ENCODE data around the gene MYO1F. TPM values are rescaled to one million over a fixed set of nuclear protein-coding genes. Genes with fewer than 3 reads are reported as not detected.

MYO1F gene
- total and polyA plus RNA-seq, 4 donors = 4.5 to 19.3 (median 11.6) TPM

DNA sequence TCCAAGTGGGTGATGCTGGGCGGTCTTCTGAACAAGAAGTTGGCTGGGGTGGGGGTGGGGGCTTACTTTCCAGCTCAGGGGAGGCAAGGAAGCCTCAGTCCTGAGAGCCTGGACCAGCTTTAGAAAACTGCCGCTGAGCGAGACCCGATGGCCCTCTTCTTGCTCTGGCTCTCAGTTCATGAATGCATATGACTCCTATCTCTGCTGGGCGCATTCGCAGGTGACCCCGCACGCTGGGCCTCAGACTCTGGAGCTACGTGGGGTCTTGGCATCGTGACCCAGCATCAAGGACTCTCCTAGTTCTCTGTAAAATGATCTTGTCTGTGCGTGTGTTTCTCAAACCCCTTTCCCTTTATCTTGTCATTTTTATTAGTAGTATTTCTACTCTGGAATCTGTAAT, 94.5 kb downstream of the MYO1F start:
- Histone ChIP-seq H3K4me1 (ENCODE audit: control insufficient read depth, insufficient read depth, low read length) (peaks cover 10% of the 10 kb centered on the region), H3K4me3 (ENCODE audit: low read depth, low read length) (no peak overlapping the region), H3K27ac (ENCODE audit: low read depth, low read length) (no peak overlapping the region), H3K27me3 (ENCODE audit: control insufficient read depth, insufficient read depth, low read length) (no peaks in the 10 kb centered on the region), H3K36me3 (ENCODE audit: control insufficient read depth, insufficient read depth, low read length) (peaks cover 91% of the 10 kb centered on the region), H3K9me3 (ENCODE audit: control insufficient read depth, insufficient read depth, low read length) (no peaks in the 10 kb centered on the region)
- DNase-seq (ENCODE audit: low read depth in 4 of 6, low spot score in 6 of 6) = no peak
- WGBS (ENCODE audit: insufficient coverage) = 95% methylated on average over 8 of the region's 11 CpGs

DNA sequence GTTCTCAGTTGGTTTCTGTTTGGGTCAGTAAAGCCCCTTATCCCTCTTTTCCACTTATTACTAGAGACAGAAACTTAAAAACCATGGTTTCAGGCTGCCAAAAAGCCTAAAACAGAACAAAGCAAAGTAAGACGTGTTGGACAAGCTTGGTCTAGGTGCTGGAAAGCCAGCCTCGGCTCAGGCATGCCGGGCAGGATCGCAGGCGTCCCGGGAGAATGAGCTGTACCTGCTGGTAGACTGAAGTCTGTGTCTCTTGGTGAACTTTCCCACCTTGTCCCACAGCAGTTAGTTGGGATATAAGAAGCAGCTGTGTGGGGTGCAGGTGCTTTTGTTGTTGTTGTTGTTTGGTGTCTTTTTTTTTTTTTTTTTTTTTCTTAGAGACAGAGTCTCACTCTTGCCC, 95.6 kb downstream of the MYO1F start:
- Histone ChIP-seq H3K27me3 (ENCODE audit: control insufficient read depth, insufficient read depth, low read length) (no peaks in the 10 kb centered on the region), H3K4me3 (ENCODE audit: low read depth, low read length) (no peak overlapping the region), H3K9me3 (ENCODE audit: control insufficient read depth, insufficient read depth, low read length) (no peaks in the 10 kb centered on the region), H3K36me3 (ENCODE audit: control insufficient read depth, insufficient read depth, low read length) (peaks cover 88% of the 10 kb centered on the region), H3K27ac (ENCODE audit: low read depth, low read length) (no peak overlapping the region), H3K4me1 (ENCODE audit: control insufficient read depth, insufficient read depth, low read length) (peaks cover 6% of the 10 kb centered on the region)
- no peak for DNase-seq (ENCODE audit: low read depth in 4 of 6, low spot score in 6 of 6)
- 74% methylated on average over 6 of the region's 6 CpGs for WGBS (ENCODE audit: insufficient coverage)

DNA sequence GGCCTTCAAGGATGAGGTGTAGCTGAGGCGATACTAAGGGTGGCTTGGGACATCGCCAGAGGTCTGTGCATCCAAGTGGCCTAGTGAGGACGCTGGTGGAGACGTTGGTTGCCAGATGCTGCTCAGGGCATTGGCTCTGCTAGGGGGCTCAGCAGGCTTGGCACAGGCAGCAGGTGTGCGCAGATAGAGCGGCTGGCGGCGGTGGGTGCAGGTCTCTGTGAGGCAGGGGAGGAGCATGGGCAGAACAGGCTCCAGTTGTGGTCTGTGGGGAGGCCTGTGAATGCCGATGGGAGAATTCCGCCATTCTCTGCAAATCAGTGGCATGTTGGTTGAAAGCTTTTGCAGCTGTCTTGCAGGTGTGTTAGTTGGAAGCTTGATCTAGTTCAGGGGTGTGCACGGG, 96.0 kb downstream of the MYO1F start:
- Histone ChIP-seq H3K4me3 (ENCODE audit: low read depth, low read length) (no peak overlapping the region), H3K27ac (ENCODE audit: low read depth, low read length) (no peak overlapping the region), H3K9me3 (ENCODE audit: control insufficient read depth, insufficient read depth, low read length) (no peaks in the 10 kb centered on the region), H3K36me3 (ENCODE audit: control insufficient read depth, insufficient read depth, low read length) (peaks cover 88% of the 10 kb centered on the region), H3K4me1 (ENCODE audit: control insufficient read depth, insufficient read depth, low read length) (peaks cover 5% of the 10 kb centered on the region), H3K27me3 (ENCODE audit: control insufficient read depth, insufficient read depth, low read length) (no peaks in the 10 kb centered on the region)
- WGBS (ENCODE audit: insufficient coverage) = 80% methylated on average over 10 of the region's 11 CpGs
- DNase-seq (ENCODE audit: low read depth in 4 of 6, low spot score in 6 of 6) = no peak

DNA sequence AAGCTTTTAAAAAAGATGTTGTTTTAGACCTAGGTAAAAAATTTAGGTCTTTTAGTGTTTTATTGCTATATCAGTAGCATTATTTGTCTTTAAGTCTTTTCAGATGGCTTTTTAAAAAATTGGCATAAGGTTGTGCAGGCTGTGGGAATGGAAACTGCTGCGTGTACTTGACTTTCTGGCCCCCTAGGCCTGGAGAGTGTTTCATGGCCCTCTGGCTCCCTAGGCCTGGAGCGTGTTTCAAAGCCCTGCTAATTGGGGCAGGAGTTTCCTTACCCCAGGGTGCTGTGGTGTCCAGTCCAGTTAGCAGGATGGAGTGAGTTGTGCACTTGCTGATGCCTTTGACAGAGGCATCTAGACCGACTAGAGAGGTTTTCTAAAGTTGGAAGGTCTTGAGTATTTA, 98.6 kb downstream of the MYO1F start:
- 85% methylated on average over 2 of the region's 3 CpGs for WGBS (ENCODE audit: insufficient coverage)
- no peaks in the 10 kb centered on the region for H3K9me3 ChIP-seq (ENCODE audit: control insufficient read depth, insufficient read depth, low read length)
- H3K27ac ChIP-seq (ENCODE audit: low read depth, low read length) = no peak overlapping the region
- H3K4me1 ChIP-seq (ENCODE audit: control insufficient read depth, insufficient read depth, low read length) = peaks cover 3% of the 10 kb centered on the region
- no peak overlapping the region for H3K4me3 ChIP-seq (ENCODE audit: low read depth, low read length)
- no peak for DNase-seq (ENCODE audit: low read depth in 4 of 6, low spot score in 6 of 6)
- no peaks in the 10 kb centered on the region for H3K27me3 ChIP-seq (ENCODE audit: control insufficient read depth, insufficient read depth, low read length)
- peaks cover 83% of the 10 kb centered on the region for H3K36me3 ChIP-seq (ENCODE audit: control insufficient read depth, insufficient read depth, low read length)

DNA sequence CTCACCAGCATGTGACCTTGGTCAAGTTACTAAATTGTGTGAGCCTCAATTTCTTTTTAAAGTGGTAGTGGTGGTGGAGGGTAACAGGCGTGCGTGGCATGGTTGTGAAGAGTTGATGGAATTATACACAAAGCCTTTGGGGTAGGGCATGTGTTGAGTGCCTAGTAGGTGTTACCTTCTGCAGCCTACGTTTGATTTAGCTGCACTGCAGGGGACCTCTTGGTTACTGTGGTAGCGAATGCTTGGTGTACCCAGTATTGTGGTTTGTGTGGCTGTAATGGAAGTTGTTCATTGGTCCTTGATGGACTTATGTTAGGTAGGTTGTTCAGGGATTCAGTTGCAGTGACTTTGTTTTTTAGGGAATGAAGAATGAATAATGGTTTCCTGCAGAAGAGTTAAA, 99.4 kb downstream of the MYO1F start:
- WGBS (ENCODE audit: insufficient coverage) = 58% methylated on average over 4 of the region's 4 CpGs
- Histone ChIP-seq H3K36me3 (ENCODE audit: control insufficient read depth, insufficient read depth, low read length) (peaks cover 81% of the 10 kb centered on the region), H3K4me3 (ENCODE audit: low read depth, low read length) (no peak overlapping the region), H3K9me3 (ENCODE audit: control insufficient read depth, insufficient read depth, low read length) (no peaks in the 10 kb centered on the region), H3K27me3 (ENCODE audit: control insufficient read depth, insufficient read depth, low read length) (no peaks in the 10 kb centered on the region), H3K27ac (ENCODE audit: low read depth, low read length) (no peak overlapping the region), H3K4me1 (ENCODE audit: control insufficient read depth, insufficient read depth, low read length) (peaks cover 3% of the 10 kb centered on the region)
- no peak for DNase-seq (ENCODE audit: low read depth in 4 of 6, low spot score in 6 of 6)

DNA sequence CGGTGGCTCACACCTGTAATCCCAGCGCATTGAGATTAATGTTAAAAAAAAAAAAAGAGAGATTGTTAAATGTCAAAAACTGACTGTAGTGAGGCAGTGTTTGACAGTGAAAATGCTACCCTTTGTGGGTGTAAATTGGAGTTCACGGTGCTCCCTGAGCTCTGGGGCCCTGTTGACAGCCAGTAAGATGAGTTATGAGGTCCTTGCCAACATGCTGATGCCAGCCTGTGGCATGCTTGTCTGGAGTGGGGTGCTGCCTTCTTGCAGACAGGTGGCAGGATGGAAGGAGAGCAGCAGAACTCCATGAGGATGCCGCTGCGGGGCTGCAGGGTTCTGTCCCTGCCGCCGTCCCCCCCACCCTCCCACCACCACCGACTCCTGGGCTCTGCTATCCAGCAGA, 100.7 kb downstream of the MYO1F start:
- WGBS (ENCODE audit: insufficient coverage) = 88% methylated on average over 3 of the region's 8 CpGs
- Histone ChIP-seq H3K4me1 (ENCODE audit: control insufficient read depth, insufficient read depth, low read length) (peaks cover 3% of the 10 kb centered on the region), H3K9me3 (ENCODE audit: control insufficient read depth, insufficient read depth, low read length) (no peaks in the 10 kb centered on the region), H3K36me3 (ENCODE audit: control insufficient read depth, insufficient read depth, low read length) (peaks cover 84% of the 10 kb centered on the region), H3K27me3 (ENCODE audit: control insufficient read depth, insufficient read depth, low read length) (no peaks in the 10 kb centered on the region), H3K27ac (ENCODE audit: low read depth, low read length) (no peak overlapping the region), H3K4me3 (ENCODE audit: low read depth, low read length) (no peak overlapping the region)
- no peak for DNase-seq (ENCODE audit: low read depth in 4 of 6, low spot score in 6 of 6)

DNA sequence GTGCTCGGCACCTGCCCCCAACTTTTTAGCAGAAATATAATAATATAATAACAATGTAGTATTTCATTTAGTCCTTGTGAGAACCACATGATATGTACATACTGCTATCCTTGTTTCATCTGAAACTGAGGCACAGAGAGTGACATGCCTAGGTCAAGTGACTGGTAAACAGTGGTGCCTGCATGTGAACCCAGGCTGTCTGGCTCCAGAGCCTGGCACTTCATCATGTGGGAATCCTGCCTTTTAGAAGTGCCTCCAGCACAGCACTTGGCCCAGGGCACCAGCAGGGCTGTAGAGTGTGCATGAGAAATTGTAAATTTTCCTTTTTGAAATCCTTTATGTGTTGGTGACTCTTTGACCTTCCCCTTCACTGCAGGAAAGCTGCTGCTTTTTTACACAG, 102.2 kb downstream of the MYO1F start:
- H3K27me3 ChIP-seq (ENCODE audit: control insufficient read depth, insufficient read depth, low read length) = no peaks in the 10 kb centered on the region
- peaks cover 85% of the 10 kb centered on the region for H3K36me3 ChIP-seq (ENCODE audit: control insufficient read depth, insufficient read depth, low read length)
- no peak overlapping the region for H3K27ac ChIP-seq (ENCODE audit: low read depth, low read length)
- H3K4me3 ChIP-seq (ENCODE audit: low read depth, low read length) = no peak overlapping the region
- H3K9me3 ChIP-seq (ENCODE audit: control insufficient read depth, insufficient read depth, low read length) = no peaks in the 10 kb centered on the region
- WGBS (ENCODE audit: insufficient coverage) = no CpG with 5 or more reads among the region's 1 CpG
- DNase-seq (ENCODE audit: low read depth in 4 of 6, low spot score in 6 of 6) = no peak
- peaks cover under 1% of the 10 kb centered on the region for H3K4me1 ChIP-seq (ENCODE audit: control insufficient read depth, insufficient read depth, low read length)

DNA sequence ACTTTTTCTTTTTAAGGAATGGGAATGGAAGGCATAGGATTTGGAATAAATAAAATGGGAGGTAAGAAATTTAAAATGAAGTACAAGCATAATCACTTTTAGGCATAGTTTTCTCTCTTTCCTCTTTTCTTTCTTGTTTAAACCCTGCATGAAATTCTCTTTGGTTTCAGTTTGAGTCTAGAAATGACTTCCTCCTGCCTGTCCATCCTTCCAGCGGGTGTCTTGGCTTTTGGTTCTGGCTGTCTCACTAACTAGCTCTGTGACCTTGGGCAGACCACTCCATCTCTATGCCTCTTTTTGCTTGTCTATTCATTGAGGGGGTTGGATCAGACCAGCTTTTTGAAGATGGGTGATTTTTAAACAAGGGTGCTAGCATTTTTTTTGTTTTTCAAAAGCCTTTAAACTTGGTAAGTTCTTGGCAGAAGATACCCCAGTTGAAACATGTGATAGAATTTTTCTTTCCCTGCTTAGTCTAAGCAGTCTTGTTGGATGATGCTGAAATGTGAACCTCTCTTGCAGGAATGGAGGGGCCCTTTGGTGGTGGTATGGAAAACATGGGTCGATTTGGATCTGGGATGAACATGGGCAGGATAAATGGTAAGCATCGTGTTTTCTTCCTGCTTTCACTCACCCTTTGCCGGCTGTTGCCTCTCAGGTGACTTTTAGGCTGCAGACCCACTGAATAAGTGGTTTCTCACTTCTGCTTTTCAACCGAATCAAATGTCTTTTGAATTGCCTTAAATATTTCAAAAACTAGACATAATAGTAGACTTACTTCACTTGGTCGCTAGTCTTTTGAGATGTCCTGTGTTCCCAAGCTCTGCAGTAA, 103.4 kb downstream of the MYO1F start:
- Histone ChIP-seq H3K36me3 (ENCODE audit: control insufficient read depth, insufficient read depth, low read length) (peaks cover 89% of the 10 kb centered on the region), H3K4me1 (ENCODE audit: control insufficient read depth, insufficient read depth, low read length) (peaks cover 5% of the 10 kb centered on the region), H3K27ac (ENCODE audit: low read depth, low read length) (no peak overlapping the region), H3K4me3 (ENCODE audit: low read depth, low read length) (no peak overlapping the region), H3K9me3 (ENCODE audit: control insufficient read depth, insufficient read depth, low read length) (no peaks in the 10 kb centered on the region), H3K27me3 (ENCODE audit: control insufficient read depth, insufficient read depth, low read length) (no peaks in the 10 kb centered on the region)
- DNase-seq (ENCODE audit: low read depth in 4 of 6, low spot score in 6 of 6) = no peak
- 80% methylated on average over 1 of the region's 6 CpGs for whole genome bisulfite sequencing (ENCODE audit: insufficient coverage)

All from spinal cord (tissue), 10 donors.